NCI-H187 (cell line): ENCODE measurements around the gene RECQL.

ENCODE experiments used
- DNase-seq, 2 experiments: peaks; one replicate each; lab custom pipeline; 2025; lab: John Stamatoyannopoulos, UW

The RECQL gene

DNA sequence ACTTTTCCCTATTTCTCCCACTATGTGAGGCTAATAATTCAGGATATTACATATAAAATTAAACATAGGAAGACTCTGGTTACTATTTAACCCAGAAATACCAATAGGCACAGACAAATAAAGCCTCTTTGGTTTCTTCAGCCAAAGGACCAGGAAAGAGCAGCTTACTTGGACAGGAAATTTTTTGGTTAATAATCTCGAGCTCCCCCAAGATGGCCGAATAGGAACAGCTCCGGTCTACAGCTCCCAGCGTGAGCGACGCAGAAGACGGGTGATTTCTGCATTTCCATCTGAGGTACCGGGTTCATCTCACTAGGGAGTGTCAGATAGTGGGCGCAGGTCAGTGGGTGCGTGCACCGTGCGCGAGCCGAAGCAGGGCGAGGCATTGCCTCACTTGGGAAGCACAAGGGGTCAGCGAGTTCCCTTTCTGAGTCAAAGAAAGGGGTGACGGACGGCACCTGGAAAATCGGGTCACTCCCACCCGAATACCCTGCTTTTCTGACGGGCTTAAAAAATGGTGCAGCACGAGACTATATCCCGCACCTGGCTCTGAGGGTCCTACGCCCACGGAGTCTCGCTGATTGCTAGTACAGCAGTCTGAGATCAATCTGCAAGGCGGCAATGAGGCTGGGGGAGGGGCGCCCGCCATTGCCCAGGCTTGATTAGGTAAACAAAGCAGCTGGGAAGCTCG is 82.3 kb downstream of the RECQL start:
- DNase-seq = peak in 1 of 2 experiments; percentile 12
